ENCODE results near the gene KMT2B. TPM values are rescaled to one million over a fixed set of nuclear protein-coding genes. Genes with fewer than 3 reads are reported as not detected.
"Not testable (repeated sequence)": the region's sequence is repeated elsewhere in the genome, so short reads cannot be mapped to it uniquely, and the experiment has no call there.

KMT2B gene
- total RNA-seq, 1 experiment from 2014 or later: 9.8 TPM

DNA sequence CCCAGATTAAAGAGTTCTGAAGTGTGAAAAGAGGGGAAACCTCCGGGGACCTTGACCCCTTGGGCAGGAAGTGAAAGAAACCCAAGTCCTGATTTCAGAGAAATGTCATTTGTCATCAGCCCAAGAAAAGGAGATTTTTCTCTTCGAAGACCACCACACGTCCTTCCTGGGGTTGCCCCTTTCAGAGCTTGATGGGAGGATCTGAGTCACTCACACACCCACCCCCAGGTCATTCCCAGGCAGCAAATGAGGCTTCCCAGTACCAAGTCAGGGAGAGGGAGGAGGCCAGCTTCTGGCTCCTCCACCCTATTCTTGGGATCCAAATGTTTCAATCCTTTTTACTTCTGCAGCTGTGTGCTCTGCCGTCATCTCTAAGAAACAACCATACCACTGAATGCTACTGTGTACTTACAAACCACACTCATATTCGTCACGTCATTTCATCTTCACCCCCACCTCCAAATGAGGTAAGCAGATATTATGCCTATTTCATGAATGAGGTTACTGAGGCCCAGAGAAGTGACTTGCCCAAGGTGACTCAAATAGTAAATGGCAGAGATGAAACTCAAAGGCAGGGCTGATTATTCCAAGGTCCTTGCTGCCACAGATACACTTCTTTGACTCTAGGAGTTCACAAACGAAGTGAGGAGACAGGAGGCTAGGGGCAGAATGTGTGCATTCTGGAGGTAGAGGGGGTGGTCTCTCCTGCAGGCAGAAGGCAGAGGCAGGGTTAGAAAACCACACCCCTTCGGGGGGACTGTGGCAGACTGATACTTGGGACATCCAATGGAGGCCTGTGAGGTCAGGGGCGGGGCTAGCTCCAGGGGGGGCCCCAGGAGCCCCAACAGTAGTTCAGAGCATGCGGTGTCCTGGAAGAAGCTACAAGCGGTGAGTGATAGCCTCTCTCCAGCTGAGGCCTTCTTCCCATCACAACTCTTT, 5.0 kb upstream of the KMT2B start:
- DNase-seq (ENCODE audit: low read depth): no peak

DNA sequence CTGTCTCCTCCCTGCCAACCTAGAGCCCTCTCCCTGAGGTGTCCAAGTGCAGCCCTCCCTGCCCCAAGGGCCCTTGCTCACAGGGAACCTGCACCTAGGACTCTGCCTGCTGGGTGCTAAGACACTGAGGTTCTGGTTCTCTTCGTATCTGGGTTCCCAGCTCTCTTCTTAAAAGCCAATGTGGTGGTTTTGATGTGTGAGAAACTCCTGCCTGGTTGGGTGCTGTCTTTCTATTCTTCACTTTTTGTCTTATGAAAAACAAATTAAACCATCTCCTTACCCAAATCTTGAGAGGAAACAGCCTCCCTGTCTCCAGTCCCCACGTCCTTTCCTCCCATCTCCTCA, 4.3 kb upstream of the KMT2B start:
- DNase-seq (ENCODE audit: low read depth): no peak

DNA sequence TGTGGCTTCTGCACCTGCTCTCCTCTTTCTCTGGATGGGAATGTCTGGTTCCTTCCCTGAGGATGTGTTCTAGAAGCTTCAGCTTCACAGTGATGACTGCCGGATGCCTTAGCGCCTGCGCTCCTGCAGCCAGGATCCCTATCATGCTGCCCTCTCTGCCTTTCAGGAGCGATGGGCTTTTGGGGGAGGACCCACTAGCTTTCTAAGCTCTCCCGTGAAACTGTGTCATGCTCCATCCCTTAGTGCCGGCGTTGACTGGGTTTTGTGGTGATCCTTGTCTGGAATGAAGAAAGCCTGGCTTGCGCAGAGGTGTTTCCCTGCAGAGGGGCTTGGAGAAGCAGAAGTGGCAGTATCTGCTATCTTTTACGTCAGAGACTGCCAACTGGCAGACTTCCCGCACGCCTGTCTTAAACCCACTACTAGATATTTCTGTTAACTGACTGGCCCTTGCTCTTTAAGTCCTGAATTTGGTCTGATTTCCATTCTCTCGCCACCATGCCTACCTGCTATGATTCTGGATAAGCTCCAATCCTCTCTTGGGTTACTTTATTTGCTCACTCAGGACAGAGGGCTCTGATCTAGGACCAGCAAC, 3.8 kb upstream of the KMT2B start:
- no peak for DNase-seq (ENCODE audit: low read depth)

DNA sequence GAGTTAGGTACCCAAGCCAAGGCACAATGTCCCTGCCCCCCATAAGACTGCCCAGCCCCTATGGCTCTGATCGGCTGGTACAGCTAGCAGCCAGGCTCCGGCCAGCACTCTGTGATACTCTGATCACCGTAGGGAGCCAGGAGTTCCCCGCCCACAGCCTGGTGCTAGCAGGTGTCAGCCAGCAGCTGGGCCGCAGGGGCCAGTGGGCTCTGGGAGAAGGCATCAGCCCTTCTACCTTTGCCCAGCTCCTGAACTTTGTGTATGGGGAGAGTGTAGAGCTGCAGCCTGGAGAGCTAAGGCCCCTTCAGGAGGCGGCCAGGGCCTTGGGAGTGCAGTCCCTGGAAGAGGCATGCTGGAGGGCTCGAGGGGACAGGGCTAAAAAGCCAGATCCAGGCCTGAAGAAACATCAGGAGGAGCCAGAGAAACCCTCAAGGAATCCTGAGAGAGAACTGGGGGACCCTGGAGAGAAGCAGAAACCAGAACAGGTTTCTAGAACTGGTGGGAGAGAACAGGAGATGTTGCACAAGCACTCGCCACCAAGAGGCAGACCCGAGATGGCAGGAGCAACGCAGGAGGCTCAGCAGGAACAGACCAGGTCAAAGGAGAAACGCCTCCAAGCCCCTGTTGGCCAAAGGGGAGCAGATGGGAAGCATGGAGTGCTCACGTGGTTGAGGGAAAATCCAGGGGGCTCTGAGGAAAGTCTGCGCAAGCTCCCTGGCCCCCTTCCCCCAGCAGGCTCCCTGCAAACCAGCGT, 3.0 kb upstream of the KMT2B start:
- no peak for DNase-seq (ENCODE audit: low read depth)

DNA sequence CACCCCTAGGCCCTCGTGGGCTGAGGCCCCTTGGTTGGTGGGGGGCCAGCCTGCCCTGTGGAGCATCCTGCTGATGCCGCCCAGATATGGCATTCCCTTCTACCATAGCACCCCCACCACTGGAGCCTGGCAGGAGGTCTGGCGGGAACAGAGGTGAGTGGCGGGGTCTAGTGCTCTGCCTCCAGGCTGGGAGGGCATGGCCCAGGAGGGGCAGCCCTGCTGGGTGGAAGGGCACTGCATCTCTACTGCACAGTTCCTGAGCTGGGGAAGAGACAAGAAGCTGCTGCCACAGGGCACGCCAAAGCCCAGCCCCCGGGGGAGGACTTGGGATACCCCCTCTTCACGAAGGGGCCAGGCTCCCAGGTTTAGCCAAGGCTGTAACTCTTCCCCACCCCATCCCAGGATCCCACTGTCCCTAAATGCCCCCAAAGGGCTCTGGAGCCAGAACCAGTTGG, 2.4 kb upstream of the KMT2B start:
- DNase-seq (ENCODE audit: low read depth): no peak

DNA sequence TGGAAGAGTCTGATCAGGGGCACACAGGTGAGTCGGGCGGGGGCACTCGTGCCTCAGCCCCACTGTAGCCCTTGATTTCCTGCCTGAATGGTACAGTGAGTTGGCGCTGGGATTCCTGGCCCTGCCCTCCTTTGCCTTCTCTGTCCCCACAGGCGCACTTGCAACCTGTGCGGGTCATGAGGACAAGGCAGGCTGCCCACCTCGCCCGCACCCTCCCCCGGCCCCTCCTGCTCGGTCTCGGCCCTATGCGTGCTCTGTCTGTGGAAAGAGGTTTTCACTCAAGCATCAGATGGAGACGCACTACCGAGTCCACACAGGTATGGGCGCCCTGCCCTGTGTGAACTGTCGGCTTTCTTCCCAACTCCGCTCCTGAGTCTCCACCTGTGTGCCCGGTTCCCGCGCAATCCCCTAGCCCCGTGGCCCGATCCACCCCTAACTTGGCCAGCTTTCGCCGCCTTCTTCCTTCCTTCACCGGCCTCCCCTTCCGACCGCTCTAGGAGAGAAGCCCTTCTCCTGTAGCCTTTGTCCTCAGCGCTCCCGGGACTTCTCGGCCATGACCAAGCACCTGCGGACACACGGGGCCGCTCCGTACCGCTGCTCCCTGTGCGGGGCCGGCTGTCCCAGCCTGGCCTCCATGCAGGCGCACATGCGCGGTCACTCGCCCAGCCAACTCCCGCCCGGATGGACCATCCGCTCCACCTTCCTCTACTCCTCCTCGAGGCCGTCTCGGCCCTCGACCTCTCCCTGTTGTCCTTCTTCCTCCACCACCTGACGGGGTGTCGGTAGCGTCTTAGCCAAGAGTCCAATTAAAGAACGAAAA, 1.6 kb upstream of the KMT2B start:
- no peak for DNase-seq (ENCODE audit: low read depth)

DNA sequence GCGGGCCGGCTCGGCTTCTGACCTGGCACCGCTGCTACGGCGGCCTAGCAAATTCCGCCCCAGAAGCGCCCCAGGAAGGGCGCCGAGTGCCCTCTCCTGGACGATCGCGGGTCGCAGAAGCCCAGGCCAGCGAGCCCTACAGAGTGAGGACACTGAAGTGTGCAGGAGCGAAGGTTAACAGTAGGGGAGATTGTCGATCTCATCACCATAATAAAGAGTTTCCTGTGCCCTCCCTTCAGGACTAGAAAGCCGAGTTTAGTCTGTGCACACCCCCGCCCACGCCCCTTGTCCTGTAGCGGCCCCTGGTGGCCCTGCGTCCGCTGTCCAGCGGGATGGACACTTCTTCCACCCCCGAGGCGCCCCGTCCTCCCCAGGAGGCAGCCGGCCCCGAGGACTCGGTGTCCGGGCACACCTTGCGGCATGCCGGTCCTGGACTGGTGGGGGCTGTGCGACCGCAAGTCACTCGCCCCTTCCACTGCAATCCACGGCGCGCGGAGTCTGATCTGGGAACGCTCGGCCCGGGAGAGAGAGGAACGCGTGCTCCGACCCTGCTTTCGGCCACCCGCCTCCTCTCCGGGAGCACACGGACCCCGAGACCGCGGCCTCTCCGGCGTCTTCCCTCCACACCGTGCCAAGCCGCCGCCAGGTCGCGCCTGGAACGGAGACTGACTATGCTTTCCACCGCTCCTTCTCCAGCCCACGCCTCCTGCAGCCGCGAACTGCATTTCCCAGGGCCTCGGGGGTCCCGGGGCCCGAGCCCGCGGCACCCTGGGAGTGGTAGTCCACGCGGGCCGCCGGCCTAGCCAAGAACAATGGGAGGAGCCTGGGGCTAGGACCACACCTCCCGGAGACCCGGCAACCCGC, 770 bp upstream of the KMT2B start:
- DNase-seq (ENCODE audit: low read depth): peak; percentile 84

DNA sequence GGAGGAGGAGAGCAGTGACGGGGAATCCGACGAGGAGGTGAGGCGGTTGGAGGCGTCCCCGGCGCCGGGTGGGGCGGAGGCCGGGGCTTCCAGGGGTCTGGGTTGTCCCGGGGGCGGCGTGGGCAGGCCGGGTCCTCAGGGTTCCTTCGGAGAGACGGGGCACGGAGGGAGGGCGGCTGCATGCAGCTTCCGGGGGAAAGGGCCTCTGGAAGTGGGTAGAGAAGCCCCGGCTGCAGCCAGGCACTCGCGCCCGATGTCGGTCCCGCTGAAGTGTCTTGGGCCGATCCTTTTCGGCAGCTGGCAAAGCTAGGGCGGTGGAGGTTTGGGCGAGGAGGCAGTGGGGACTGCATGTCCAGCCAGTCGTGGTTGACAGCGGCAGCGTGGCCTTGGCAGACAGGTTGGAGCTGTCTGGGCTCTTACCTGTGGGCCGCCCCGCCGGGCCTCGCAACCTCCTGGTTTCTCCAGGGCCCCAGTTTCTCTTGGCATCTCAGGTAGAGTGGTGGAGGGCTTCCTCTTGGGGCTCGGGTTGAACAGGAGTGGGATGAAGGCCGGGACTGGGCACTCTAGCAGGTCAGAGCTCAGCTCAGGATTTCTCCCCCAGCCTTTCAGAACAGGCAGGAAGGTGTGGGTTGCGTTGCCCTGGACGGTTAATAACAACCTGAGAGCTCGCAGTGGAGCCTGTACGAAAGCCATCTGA, 690 bp downstream of the KMT2B start:
- DNase-seq (ENCODE audit: low read depth): peak; percentile 12

DNA sequence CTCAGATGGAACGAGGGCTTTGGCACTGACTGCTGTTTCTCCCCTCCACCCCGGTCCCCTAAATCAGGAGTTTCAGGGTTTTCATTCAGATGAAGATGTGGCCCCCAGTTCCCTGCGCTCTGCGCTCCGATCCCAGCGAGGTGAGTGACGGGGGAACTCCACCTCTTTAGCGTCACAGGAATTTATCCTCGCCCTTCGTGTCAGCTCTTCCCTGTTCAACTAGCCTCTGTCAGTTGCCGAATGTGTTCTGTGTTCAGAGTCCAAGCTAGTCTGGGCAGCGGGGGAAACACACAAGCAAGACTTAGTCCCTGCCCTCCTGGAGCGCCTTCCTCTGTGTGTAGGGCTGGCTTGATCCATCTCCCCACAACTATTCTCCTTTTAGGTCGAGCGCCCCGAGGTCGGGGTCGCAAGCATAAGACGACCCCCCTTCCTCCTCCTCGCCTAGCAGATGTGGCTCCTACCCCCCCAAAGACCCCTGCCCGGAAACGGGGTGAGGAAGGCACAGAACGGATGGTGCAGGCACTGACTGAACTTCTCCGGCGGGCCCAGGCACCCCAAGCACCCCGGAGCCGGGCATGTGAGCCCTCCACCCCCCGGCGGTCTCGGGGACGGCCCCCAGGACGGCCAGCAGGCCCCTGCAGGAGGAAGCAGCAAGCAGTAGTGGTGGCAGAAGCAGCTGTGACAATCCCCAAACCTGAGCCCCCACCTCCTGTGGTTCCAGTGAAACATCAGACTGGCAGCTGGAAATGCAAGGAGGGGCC, 1.8 kb downstream of the KMT2B start:
- no peak for DNase-seq (ENCODE audit: low read depth)

DNA sequence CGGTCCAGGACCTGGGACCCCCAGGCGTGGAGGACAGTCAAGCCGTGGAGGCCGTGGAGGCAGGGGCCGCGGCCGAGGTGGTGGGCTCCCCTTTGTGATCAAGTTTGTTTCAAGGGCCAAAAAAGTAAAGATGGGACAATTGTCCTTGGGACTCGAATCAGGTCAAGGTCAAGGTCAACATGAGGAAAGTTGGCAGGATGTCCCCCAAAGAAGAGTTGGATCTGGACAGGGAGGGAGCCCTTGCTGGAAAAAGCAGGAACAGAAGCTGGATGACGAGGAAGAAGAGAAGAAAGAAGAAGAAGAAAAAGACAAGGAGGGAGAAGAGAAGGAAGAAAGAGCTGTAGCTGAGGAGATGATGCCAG, 2.3 kb downstream of the KMT2B start:
- no peak for DNase-seq (ENCODE audit: low read depth)

DNA sequence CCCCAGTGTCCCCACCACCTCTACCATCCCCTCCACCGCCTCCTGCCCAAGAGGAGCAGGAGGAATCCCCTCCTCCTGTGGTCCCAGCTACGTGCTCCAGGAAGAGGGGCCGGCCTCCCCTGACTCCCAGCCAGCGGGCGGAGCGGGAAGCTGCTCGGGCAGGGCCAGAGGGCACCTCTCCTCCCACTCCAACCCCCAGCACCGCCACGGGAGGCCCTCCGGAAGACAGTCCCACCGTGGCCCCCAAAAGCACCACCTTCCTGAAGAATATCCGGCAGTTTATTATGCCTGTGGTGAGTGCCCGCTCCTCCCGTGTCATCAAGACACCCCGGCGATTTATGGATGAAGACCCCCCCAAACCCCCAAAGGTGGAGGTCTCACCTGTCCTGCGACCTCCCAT, 2.8 kb downstream of the KMT2B start:
- no peak for DNase-seq (ENCODE audit: low read depth)

DNA sequence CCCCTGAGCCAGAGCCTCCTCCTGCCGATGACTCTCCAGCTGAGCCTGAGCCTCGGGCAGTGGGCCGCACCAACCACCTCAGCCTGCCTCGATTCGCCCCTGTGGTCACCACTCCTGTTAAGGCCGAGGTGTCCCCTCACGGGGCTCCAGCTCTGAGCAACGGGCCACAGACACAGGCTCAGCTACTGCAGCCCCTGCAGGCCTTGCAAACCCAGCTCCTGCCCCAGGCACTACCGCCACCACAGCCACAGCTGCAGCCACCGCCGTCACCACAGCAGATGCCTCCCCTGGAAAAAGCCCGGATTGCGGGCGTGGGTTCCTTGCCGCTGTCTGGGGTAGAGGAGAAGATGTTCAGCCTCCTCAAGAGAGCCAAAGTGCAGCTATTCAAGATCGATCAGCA, 3.6 kb downstream of the KMT2B start:
- no peak for DNase-seq (ENCODE audit: low read depth)

DNA sequence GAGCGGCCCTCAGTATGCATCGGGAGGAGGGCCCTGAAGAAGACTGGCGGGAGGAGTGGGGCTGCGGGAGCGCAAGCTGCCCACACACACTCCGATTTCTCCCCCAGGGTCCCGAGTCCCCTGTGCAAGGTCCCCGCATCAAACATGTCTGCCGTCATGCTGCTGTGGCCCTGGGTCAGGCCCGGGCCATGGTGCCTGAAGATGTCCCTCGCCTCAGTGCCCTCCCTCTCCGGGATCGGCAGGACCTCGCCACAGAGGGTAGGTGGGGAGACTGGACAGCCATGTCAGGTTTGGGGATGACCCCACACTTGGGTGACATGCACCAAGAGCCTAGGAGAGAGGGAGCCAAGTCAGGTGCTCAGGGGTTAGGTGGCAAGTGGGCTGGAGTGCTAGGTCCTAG, 4.7 kb downstream of the KMT2B start:
- no peak for DNase-seq (ENCODE audit: low read depth)

DNA sequence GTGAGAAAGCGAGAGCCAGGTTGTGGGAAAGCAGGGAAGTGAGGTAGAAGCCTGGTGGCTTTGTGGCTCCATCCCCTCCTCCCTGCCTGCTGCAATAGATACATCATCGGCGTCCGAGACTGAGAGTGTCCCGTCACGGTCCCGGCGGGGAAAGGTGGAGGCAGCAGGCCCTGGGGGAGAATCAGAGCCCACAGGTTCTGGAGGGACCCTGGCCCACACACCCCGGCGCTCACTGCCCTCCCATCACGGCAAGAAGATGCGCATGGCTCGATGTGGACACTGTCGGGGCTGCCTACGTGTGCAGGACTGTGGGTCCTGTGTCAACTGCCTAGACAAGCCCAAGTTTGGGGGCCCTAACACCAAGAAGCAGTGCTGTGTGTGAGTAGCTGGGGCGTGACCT, 5.1 kb downstream of the KMT2B start:
- no peak for DNase-seq (ENCODE audit: low read depth)

DNA sequence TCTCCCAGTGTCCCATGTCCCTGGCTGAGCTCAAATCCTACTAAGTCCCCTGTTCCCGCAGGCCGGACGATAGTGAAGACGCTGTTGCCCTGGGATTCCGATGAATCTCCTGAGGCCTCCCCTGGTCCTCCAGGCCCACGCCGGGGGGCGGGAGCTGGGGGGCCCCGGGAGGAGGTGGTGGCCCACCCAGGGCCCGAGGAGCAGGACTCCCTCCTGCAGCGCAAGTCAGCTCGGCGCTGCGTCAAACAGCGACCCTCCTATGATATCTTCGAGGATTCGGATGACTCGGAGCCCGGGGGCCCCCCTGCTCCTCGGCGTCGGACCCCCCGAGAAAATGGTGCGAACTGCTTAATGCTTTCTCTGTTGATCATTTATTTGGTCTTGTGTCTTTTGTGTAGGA, 5.9 kb downstream of the KMT2B start:
- no peak for DNase-seq (ENCODE audit: low read depth)

DNA sequence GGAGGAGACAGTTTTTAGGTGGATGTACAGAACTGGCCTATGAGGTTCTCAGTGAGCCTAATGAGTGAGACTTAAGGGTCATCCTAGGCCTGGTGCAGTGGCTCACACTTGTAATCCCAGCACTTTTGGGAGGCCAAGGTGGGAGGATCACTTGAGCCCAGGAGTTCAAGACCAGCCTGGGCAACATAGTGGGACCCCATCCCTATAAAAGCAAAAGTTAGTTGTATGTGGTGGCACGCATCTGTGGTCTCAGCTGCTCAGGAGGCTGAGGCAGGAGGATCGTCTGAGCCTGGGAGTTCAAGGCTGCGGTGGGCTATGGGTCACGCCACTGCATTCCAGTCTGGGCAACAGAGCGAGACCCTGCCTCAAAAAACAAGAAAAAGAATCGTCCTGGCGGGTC, 6.3 kb downstream of the KMT2B start:
- DNase-seq (ENCODE audit: low read depth): not testable (repeated sequence)

DNA sequence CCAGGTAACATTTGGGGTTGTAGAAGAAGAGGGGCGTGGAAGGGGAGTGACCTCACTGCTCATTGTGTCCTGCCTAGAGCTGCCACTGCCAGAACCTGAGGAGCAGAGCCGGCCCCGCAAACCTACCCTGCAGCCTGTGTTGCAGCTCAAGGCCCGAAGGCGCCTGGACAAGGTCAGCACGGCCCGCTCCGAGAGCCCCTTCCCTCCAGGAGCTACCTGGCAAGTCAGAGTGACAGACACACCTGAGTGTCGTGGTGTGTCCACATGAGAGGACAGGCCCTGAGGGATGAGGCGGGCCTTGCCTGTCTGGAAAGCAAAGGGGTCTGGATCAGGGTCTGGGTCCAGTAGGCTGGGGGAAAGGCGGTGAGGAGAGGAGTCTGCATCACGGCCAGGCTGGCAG, 6.8 kb downstream of the KMT2B start:
- DNase-seq (ENCODE audit: low read depth): no peak

DNA sequence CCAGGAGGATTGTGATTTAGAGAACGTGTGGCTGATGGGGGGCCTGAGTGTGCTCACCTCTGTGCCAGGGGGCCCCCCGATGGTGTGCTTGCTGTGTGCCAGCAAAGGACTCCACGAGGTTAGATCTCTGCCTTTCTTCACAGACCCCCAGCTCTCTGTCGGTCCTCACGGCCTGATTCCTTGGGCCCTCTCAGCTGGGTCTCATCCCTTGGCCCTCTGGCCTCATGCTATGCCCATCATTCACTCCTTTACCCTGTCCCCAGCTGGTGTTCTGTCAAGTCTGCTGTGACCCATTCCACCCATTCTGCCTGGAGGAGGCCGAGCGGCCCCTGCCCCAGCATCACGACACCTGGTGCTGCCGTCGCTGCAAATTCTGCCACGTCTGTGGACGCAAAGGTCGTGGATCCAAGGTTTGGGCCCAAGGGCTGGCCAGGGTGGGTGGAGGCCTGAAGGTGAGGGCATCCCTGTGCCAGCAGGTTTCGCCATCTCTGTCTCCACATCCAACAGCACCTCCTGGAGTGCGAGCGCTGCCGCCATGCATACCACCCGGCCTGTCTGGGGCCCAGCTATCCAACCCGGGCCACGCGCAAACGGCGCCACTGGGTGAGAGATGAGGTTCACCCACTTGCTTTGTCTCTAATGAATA, 7.5 kb downstream of the KMT2B start:
- no peak for DNase-seq (ENCODE audit: low read depth)

Data from LHCN-M2 (cell line).